HS-5 (cell line): ENCODE data around the gene ZNF280B.

Experiments used
- DNase-seq: peaks from one replicate; pipeline ENCODE4 v3.0.0-alpha.2; 2012; ENCODE audit warnings: low read depth

Gene ZNF280B

DNA sequence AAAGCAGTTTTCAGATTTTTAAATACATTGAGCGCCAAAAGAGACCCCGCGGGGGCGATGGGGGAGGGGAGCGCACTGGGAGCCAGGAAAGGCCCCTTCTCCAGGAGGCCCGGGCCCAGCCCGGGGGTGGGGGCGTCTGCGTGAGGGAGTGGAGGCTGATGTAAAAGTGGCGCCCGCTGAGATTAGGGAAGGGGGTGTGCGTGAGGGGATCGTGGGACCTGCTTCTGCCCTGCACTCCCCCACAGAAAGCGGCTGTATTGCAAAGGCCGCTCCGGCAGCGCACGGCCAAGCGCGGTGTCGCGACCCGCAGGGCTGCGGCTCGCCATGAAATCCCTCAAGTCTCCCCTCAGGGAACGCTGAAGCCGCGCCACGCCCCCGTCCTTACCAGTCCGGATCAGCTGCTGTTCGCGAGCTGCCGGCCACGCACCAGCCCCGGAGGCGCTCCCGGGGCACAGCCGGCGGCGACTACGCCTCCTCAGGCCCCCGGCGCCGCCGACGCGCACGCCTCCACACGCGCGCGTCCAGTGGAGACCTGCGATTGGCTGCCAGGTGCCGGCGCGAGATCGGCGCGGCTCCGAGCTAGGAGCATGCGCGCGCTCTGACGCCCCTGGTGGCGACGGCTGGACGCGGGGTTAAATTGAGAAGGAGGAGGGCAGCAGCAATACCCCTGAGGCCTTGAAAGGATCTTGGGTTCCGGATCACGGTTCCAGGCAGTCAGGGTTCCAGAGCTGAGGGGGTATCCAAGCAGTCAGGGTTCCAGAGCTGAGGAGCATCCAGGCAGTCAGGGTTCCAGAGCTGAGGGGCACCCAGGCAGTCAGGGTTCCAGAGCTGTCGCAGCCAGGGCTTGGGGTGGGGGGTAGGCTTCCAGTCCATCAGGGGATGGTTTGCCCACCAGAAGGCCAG is at the start of gene ZNF280B:
Gene ZNF280B, minus strand, starts transcription at position 469 of the 903 bp plus-strand sequence. CDS start 19,344 bp downstream, outside the sequence.
- DNase-seq = peak; percentile 34

DNA sequence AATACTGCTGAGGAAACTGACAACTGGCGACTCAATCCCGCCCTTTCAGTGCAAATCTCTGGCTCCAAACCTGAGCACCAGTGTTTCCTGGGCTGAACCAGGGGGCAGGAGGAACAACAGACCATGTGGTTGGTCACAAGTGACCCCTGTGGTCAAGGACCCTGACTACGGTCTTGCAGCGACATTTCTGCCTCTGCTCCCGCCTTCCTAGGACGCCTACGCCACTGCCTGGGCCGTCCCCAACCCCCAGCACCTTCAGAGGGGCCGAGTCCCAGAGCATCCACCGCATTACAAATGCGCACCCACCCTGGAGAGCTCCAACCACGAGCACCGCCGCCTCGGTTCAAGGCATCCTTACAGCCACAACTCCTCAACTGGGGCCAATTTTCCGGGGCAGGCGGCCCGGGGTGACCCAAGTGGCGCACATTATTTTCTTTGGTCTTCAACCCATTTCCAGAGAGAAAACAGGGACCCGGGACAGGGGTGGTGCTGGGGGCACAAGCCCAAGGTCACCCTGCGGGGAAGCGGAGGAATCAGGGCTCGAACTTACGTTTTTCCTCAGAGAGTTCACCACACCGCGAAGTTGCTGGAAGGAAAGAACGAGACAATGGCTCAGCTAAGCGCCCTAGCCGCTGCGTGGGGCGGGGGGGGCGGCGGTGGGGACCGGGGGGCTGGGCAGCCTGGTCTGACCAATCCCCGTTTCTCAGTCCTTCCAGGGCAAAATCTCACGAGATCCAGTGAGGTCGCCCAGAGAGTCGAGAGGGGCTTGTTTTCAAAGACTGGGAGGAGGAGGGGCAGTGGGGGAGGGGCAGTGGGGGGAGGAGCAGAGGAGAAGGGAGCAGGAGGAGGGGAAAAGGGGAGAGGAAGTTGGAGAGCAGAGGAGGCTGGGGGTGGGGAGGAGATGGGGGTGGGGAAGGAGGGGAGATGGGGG is 48.7 kb upstream of the ZNF280B start:
- DNase-seq = no peak

GRCh38 chr22:22556578-22556977 is 48.0 kb upstream of the ZNF280B start:
- DNase-seq = no peak

GRCh38 chr22:22555596-22555995 is 47.1 kb upstream of the ZNF280B start:
- DNase-seq = no peak

DNA sequence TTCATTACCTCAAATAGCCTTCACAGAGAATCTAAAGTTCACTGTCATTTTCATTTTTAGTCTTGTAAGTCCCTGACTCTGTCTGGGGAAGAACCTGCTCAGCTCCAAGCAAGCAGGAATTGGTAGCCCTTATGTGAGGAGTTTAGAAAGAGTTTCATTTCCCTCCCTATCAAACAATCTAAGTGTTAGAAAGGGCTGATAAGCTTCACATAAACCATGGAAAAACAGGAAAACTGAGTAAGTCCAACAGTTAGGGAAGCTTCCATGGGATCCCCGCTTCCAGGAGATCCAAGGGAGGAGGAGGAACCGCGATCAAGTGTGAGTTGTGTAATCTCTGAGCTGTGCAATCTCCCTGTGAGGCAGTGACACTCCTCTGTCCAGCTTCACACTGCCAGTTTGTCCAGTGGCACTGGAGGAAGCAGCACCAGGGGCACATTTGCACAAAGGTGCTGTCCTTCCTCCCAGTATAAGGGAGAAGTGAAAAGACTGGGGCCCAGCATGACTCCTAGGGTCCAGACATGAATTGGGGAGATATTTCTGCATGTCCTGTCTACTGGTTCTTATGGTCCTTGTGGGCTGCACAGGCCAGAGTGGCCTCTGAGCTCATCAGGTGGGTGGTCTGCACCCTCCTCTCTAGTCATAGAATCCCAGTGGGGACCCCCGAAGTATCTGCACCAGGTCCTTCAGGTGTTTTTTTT is 46.2 kb upstream of the ZNF280B start:
- no peak for DNase-seq

- DNase-seq = no peak
Measured at GRCh38 chr22:22553735-22554586, 45.4 kb upstream of the ZNF280B start.

- no peak for DNase-seq
Measured at GRCh38 chr22:22553141-22553540, 44.6 kb upstream of the ZNF280B start.

DNA sequence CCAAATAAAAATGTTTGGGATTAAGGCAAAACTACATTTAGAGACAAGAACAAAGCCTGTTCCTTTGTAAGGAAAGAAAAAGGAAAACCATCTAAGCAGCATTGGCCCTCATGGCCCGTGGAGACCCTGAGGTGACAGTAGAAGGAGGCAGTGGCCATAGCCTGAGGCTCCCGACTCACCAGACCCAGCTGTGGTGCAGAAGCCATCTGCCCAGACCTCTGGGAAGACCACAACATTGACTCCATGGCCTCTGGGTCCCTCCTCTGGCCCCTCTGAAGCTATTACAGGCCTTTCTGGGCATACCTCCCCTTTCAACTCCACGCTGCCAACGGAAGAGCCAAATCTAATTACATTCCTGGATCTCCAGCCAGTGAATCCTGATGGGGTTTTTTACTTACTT is 44.1 kb upstream of the ZNF280B start:
- DNase-seq = no peak

DNA sequence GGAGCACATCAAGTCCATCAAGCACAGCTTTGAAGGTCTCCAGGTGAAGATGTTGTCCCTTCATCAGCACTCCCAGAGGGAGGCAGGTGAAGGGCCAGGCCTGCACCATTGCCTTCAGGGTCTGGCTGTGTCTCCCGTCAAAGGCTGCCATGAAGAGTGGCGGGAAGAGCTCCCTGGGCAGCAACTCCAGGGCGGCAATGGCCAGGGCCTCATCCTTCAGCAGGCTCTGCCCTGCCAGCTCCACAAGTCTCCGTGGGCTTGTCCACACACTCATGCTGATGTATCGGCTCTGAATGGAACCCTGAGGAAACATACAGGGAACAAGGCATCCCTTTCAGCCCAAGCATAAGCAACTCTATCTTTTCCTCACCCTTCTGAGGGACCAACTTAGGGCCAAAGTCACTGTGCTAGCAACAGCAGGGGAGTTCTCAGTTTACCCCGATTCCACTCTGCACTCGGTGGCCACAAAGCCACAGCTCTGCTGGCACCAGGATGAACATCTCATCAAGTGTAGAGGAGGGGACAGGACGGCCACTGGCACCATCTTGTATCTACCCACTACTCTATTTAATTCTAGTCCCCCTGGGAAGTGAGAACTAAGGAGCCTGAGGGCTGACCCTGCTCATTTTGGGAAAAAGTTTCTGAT is 42.4 kb upstream of the ZNF280B start:
- no peak for DNase-seq

DNA sequence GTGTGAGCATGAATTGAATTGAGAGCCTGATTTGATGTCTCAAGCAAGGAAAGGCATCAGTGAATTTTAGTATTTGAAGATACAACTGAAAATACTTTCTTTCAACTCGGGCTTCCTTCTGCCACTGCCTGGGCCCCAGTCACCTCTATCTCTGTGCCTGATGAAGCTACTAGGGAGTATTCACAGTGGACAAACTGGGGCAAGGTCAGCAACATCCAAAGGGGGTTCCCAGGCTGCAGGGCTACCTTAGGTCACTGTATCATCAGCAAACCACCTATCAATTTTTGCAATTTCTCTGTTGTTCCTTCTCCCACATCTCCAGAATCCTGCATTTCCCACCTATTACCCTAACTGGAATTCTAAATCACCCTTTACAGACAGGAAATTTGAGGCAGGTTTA is 40.4 kb upstream of the ZNF280B start:
- DNase-seq = no peak

GRCh38 chr22:22548317-22548716 is 39.8 kb upstream of the ZNF280B start:
- no peak for DNase-seq

GRCh38 chr22:22547692-22548300 is 39.3 kb upstream of the ZNF280B start:
- DNase-seq = no peak

DNA sequence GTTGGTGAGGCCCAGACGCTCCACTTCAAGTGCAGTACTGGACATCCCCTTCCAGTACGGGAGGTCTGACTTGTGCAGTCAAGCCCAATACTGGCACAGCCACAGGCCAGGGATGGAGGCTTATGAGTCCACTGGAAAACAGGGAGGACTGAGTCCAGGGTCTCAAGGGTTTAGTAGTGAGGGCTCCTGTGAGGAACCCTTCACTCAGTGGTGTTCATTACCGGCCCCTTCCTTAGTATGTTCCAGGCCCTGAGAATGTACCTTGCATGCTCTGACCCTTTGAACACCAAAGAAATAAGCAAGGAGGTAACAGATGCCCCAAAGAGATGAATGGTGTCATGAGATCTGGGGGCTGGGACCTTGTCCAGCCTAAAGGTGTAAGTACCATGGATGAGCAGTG is 38.7 kb upstream of the ZNF280B start:
- no peak for DNase-seq

DNA sequence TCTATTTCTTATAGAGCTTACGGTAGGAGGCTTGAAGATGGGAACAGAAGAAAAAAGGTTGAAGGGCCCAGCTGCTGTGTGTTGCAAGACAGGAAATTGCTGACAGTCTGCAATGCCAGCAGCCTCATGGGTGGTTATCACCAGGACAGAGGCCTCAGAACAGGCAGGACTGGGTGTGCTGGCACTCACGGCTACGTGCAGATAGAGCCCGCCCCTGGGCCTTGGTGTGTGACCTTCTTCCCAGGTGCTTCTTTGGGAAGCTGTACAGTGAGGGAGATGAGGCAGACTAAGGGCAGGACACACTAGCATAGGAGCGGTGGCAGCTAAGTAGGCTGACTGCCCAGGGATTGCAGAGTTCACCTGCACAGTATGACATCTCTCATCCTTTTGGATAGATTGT is 37.9 kb upstream of the ZNF280B start:
- DNase-seq = no peak

GRCh38 chr22:22545084-22545483 is 36.5 kb upstream of the ZNF280B start:
- DNase-seq = no peak

GRCh38 chr22:22538226-22538989 is 29.9 kb upstream of the ZNF280B start:
- DNase-seq = no peak

GRCh38 chr22:22536916-22537315 is 28.4 kb upstream of the ZNF280B start:
- DNase-seq = no peak

- DNase-seq = no peak
Measured at GRCh38 chr22:22536515-22536914, 28.0 kb upstream of the ZNF280B start.

GRCh38 chr22:22535662-22536061 is 27.1 kb upstream of the ZNF280B start:
- DNase-seq = no peak
